ENCODE data around the gene CST4. TPM values are rescaled to one million over a fixed set of nuclear protein-coding genes. Genes with fewer than 3 reads are reported as not detected.
"Not testable (repeated sequence)": the region's sequence is repeated elsewhere in the genome, so short reads cannot be mapped to it uniquely, and the experiment has no call there.

The CST4 gene
- total RNA-seq, 2 donors from 2014 or later = not detected

DNA sequence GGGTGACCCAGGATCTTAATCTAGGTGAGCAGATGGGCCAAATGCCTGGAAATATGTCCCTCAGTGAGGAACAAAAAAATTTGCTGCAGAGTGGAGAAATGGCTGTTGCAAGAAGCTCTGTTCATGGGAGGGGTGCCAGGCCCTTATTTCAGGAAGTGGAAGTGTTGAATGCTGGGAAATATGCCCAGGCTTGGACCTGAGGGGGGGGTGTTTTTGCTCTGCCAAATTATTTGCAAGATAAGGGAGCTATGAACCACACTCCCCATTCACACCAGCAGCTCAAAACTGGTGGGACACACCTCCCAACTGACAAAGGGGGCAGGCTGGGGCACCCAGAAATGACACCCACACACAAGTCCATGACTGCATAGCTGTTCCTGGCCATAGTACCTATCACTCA is 8.7 kb downstream of the CST4 start:
- Mint-ChIP-seq H3K27ac (no peak overlapping the region), H3K9me3 (no peaks in the 10 kb centered on the region), H3K4me1 (ENCODE audit: low read depth in 2 of 2) (no peaks in the 10 kb centered on the region), H3K36me3 (no peaks in the 10 kb centered on the region), H3K4me3 (no peak overlapping the region), H3K27me3 (peaks cover 35 to 53% of the 10 kb centered on the region in 2 donors)
- ATAC-seq (no peak), DNase-seq (ENCODE audit: low spot score) (no peak)

DNA sequence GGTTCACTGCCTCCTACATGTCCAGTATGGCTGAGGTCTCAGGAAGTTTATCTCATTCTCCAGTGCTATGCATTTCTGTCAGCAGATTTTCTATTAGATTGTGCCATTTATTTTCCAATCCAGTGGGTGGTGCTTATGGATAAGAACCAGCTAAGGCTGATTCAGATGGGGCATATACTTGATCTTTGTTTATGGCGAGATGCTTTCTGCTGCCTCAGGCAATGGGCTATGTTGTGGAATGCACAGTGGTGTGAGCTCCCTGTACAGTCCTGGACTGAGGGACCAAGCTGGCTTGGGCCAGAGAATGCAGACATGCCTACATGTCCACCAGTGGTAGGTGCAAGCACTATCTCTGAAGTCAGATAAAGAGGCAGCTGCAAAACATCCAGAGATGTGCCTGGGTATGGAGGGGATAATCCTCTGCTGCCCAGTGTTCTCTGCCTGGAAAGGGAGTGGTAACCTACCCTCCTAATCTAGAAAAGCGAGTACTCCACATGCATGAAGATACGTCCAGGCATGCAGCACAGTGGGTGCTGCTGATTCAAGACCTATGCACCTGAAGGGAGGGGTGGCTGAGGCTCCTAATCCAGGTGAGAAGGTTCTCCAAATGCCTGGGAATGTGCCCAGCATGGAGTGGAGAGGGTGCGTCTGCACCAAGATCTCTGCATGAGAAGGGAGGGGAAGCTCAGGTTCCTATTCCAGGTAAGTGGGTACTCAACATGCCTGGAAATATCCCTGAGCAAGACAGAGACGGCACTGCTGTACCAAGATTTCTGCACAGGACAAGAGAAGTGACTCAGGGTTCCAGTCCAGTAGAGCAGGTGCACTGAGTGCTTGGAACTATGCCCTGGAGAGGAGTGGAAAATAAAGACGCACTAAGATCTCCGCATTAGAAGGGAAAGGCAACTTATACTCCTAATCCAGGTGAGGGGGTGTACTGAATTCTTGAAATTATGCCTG is 9.4 kb downstream of the CST4 start:
- H3K27me3 Mint-ChIP-seq = peaks cover 34 to 52% of the 10 kb centered on the region in 2 donors
- no peak overlapping the region for H3K4me3 Mint-ChIP-seq
- H3K36me3 Mint-ChIP-seq = no peaks in the 10 kb centered on the region
- no peaks in the 10 kb centered on the region for H3K9me3 Mint-ChIP-seq
- no peak for DNase-seq (ENCODE audit: low spot score)
- peak in 1 of 2 donors; percentile 15 for ATAC-seq
- no peak overlapping the region for H3K27ac Mint-ChIP-seq
- H3K4me1 Mint-ChIP-seq (ENCODE audit: low read depth in 2 of 2) = no peaks in the 10 kb centered on the region

DNA sequence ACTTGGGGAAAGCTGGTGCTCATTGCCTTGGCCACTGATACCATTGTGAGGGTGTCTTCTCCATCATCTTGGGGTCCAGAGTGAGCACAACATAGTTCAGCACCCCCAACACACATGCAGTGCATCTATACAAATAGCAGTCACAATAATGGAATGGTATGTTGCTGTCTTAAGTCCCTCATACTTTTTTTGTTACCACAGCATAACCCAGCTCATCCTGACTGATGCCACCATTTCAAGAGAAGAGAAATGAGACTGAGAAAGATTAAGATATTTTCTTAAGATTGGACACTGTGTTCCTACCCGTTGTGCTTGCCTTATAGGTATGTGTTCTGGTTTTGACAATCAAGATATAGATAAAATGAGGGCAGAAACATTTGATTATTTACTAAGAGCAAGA is 15.6 kb downstream of the CST4 start:
- Mint-ChIP-seq H3K27me3 (peaks cover 19 to 21% of the 10 kb centered on the region in 2 donors), H3K4me3 (no peak overlapping the region), H3K4me1 (ENCODE audit: low read depth in 2 of 2) (no peaks in the 10 kb centered on the region), H3K9me3 (no peaks in the 10 kb centered on the region), H3K36me3 (no peaks in the 10 kb centered on the region), H3K27ac (no peak overlapping the region)
- DNase-seq (ENCODE audit: low spot score) (no peak), ATAC-seq (no peak)

GRCh38 chr20:23672158-23672557 is 16.7 kb downstream of the CST4 start:
- no peak overlapping the region for H3K27ac Mint-ChIP-seq
- ATAC-seq (no peak), DNase-seq (ENCODE audit: low spot score) (no peak)
- no peak overlapping the region for H3K4me3 Mint-ChIP-seq
- H3K36me3 Mint-ChIP-seq = no peaks in the 10 kb centered on the region
- H3K4me1 Mint-ChIP-seq (ENCODE audit: low read depth in 2 of 2) = no peaks in the 10 kb centered on the region
- no peaks in the 10 kb centered on the region for H3K9me3 Mint-ChIP-seq
- H3K27me3 Mint-ChIP-seq = peaks cover 12 to 13% of the 10 kb centered on the region in 2 donors

DNA sequence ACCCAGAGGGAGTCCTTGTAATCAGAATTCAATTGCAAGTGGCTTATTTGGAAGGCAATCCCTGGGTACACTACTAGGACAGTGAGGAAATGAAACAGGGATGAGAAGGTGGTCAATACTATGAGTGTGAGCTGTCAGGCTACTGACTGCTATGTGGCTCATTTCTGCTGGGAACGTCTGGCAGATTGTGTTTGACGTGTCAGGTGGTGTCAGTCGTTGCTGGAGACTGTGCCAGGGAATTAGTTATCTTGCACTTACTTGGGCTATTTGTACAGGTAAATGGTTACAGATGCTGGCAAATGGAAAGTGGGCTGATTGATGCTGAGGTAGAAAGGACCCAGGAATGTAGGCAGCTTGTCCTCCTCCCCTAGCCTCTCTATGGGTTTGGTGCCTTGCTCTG is 17.4 kb downstream of the CST4 start:
- DNase-seq (ENCODE audit: low spot score) (no peak), ATAC-seq (no peak)
- Mint-ChIP-seq H3K4me3 (no peak overlapping the region), H3K27ac (no peak overlapping the region), H3K36me3 (no peaks in the 10 kb centered on the region), H3K27me3 (peaks cover 6 to 9% of the 10 kb centered on the region in 2 donors), H3K4me1 (ENCODE audit: low read depth in 2 of 2) (no peaks in the 10 kb centered on the region), H3K9me3 (no peaks in the 10 kb centered on the region)

DNA sequence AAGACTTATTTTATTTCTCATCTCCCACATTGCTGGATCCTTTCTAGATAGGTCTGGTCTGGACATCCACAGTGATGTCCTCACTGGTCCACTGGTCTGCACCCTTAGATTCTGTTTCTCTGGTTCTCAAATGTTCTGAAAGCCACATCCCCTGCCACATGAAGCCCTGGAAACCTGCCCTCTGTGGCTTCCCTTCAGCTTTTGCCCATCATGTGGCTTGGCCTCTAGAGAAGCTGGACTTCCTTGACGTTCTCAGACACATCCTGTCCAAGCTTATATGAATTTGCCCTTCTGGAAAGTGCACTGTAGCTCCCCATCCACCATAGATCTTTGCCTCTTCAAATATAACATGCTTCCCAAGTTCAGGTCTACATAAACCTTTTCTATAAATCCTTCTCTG is 18.5 kb downstream of the CST4 start:
- Mint-ChIP-seq H3K27me3 (peaks cover 0 to 5% of the 10 kb centered on the region in 2 donors), H3K36me3 (no peaks in the 10 kb centered on the region), H3K4me1 (ENCODE audit: low read depth in 2 of 2) (no peaks in the 10 kb centered on the region), H3K9me3 (no peaks in the 10 kb centered on the region), H3K4me3 (no peak overlapping the region), H3K27ac (no peak overlapping the region)
- ATAC-seq = no peak
- no peak for DNase-seq (ENCODE audit: low spot score)

DNA sequence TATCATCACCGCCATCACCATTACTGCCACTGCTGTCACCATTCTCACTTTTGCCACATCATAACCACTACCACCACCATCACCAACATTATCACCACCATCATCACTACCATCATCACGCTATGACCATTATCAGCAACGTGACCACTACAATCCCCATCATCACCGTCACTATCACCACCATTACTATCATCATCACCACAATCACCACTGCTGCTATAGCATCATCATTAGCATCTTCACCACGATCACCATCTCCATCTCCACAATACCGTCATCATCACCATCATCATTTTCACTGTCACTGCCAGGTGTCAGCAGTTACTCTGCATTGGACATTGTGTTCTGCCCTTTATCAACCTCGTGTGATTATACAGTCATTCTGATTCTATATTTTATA is 19.0 kb downstream of the CST4 start:
- H3K4me1 Mint-ChIP-seq (ENCODE audit: low read depth in 2 of 2) = no peaks in the 10 kb centered on the region
- no peak overlapping the region for H3K27ac Mint-ChIP-seq
- no peaks in the 10 kb centered on the region for H3K36me3 Mint-ChIP-seq
- no peak overlapping the region for H3K4me3 Mint-ChIP-seq
- ATAC-seq (no peak), DNase-seq (ENCODE audit: low spot score) (no peak)
- H3K27me3 Mint-ChIP-seq = peaks cover 0 to 4% of the 10 kb centered on the region in 2 donors
- H3K9me3 Mint-ChIP-seq = no peaks in the 10 kb centered on the region

DNA sequence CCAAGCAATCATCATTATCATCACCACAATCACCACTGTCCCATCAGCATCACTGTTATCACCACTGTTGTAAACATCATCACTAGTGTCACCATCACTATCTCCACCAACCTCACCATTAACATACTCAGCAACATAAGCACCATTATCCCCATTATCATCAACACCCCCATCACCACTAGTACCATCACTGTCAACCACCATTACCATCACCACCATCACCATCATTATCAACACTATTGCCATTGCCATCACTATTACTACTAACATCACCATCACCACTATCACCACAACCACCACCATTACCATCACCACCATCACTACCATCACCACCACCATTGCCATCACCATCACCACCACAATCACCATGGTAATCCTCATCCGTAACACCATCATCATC is 19.5 kb downstream of the CST4 start:
- no peaks in the 10 kb centered on the region for H3K9me3 Mint-ChIP-seq
- H3K4me1 Mint-ChIP-seq (ENCODE audit: low read depth in 2 of 2) = no peaks in the 10 kb centered on the region
- no peaks in the 10 kb centered on the region for H3K36me3 Mint-ChIP-seq

DNA sequence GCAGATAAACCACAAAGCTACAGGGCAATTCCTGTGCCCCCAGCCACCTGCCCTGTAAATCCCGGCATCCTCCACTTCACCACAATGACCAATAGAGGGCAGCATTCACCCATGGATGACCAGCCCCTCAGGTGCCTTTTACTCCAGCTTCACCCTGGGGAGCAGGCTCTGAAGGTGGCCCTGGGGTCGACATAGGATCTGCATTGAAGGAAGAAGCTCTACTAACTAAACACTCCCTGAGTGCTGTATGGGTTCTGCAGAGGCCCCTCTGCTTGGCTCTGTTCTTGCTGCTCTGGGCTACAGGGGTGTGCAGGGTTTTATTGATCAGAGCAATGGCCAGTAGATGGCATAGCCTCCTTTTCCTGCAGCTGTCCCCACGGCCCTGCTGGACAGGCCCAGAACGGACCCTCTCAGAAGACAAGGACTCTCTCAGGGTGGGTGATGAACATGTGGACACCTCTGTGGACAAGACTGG is 20.3 kb downstream of the CST4 start:
- DNase-seq (ENCODE audit: low spot score) (no peak), ATAC-seq (peak; percentile 49 to 51)
- H3K9me3 Mint-ChIP-seq = no peaks in the 10 kb centered on the region
- peaks cover 0 to 4% of the 10 kb centered on the region in 2 donors for H3K27me3 Mint-ChIP-seq
- H3K4me1 Mint-ChIP-seq (ENCODE audit: low read depth in 2 of 2) = no peaks in the 10 kb centered on the region
- H3K27ac Mint-ChIP-seq = no peak overlapping the region
- H3K4me3 Mint-ChIP-seq = no peak overlapping the region
- no peaks in the 10 kb centered on the region for H3K36me3 Mint-ChIP-seq

More for the DNA sequence above, 19.5 kb downstream of the CST4 start:
- ATAC-seq (no peak), DNase-seq (ENCODE audit: low spot score) (no peak)
- H3K27me3 Mint-ChIP-seq = peaks cover 0 to 4% of the 10 kb centered on the region in 2 donors
- no peak overlapping the region for H3K27ac Mint-ChIP-seq
- no peak overlapping the region for H3K4me3 Mint-ChIP-seq

DNA sequence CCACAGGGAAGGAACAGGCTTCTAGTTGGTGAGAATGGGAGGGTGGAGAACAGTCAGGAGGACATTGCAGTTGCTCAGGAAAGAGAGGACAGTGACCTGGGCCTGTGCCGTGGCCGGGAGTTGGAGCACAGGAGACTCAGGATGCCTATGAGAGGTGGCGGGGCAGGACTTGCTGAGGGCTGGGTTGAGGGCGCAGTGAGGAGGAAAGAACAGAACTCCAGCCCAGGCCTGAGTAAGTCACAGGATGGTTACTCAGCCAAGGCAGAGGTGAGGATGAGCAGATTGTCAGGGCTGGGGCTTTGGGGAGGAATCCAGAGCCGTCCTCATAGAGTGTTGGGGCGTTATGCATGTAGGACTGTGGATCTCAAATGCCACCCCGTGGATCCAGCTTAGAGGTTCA is 21.2 kb downstream of the CST4 start:
- no peaks in the 10 kb centered on the region for H3K27me3 Mint-ChIP-seq
- no peaks in the 10 kb centered on the region for H3K36me3 Mint-ChIP-seq
- ATAC-seq (no peak), DNase-seq (ENCODE audit: low spot score) (no peak)
- no peaks in the 10 kb centered on the region for H3K9me3 Mint-ChIP-seq
- H3K4me3 Mint-ChIP-seq = no peak overlapping the region
- H3K27ac Mint-ChIP-seq = no peak overlapping the region
- no peaks in the 10 kb centered on the region for H3K4me1 Mint-ChIP-seq (ENCODE audit: low read depth in 2 of 2)

- DNase-seq (ENCODE audit: low spot score) (no peak), ATAC-seq (no peak)
- no peak overlapping the region for H3K27ac Mint-ChIP-seq
- no peaks in the 10 kb centered on the region for H3K27me3 Mint-ChIP-seq
- no peaks in the 10 kb centered on the region for H3K36me3 Mint-ChIP-seq
- H3K4me1 Mint-ChIP-seq (ENCODE audit: low read depth in 2 of 2) = no peaks in the 10 kb centered on the region
- no peaks in the 10 kb centered on the region for H3K9me3 Mint-ChIP-seq
- no peak overlapping the region for H3K4me3 Mint-ChIP-seq
Measured at GRCh38 chr20:23666698-23667097, 22.1 kb downstream of the CST4 start.

GRCh38 chr20:23666189-23666588 is 22.6 kb downstream of the CST4 start:
- no peaks in the 10 kb centered on the region for H3K36me3 Mint-ChIP-seq
- H3K27ac Mint-ChIP-seq = no peak overlapping the region
- no peaks in the 10 kb centered on the region for H3K4me1 Mint-ChIP-seq (ENCODE audit: low read depth in 2 of 2)
- ATAC-seq (no peak), DNase-seq (ENCODE audit: low spot score) (no peak)
- no peaks in the 10 kb centered on the region for H3K9me3 Mint-ChIP-seq
- no peak overlapping the region for H3K4me3 Mint-ChIP-seq
- H3K27me3 Mint-ChIP-seq = no peaks in the 10 kb centered on the region

DNA sequence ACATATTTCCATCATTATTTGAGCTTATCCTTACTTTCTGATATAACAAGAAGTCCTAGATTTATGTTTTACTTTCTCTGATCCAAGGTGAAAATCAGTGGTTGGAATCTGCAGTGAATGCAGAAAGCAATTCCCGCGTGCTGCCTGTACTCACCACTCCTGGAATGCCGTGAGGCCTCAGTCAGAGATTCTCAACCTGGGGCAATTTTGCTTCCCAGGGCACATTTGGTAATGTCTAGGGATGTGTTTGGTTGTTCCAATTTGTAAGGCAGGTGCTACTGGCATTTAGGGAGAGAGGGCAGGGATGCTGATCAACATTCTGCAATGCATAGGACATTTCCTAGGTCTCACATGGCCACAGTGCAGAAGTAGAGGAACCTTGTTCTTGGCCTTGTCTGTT is 23.9 kb downstream of the CST4 start:
- Mint-ChIP-seq H3K4me1 (ENCODE audit: low read depth in 2 of 2) (no peaks in the 10 kb centered on the region), H3K9me3 (no peaks in the 10 kb centered on the region), H3K4me3 (no peak overlapping the region), H3K27me3 (no peaks in the 10 kb centered on the region), H3K27ac (no peak overlapping the region), H3K36me3 (no peaks in the 10 kb centered on the region)
- DNase-seq (ENCODE audit: low spot score) = no peak
- ATAC-seq = no peak

GRCh38 chr20:23664046-23664445 is 24.8 kb downstream of the CST4 start:
- H3K27ac Mint-ChIP-seq; DNase-seq (ENCODE audit: low spot score); H3K36me3 Mint-ChIP-seq; H3K4me3 Mint-ChIP-seq; ATAC-seq; H3K4me1 Mint-ChIP-seq (ENCODE audit: low read depth in 2 of 2); H3K9me3 Mint-ChIP-seq; H3K27me3 Mint-ChIP-seq: not testable (repeated sequence)

Data from natural killer cell treated with Interleukin-12 subunit alpha and Interleukin-12 subunit beta and Interleukin-15 and Interleukin-18, amount 100 ng/mL, for 72 hours (primary cell).